Astrocyte (in vitro differentiated cells and primary cell): ENCODE data around the gene TANGO2. TPM values are rescaled to one million over a fixed set of nuclear protein-coding genes. Genes with fewer than 3 reads are reported as not detected.

Experiments
- DNase-seq: peaks from one replicate; pipeline ENCODE4 v3.0.0-alpha.2; 2010; ENCODE audit warnings: low read depth
- FAIRE-seq: peaks from 2 replicates; lab custom pipeline; 2011; peaks lifted over from hg19 to GRCh38; lab: Jason Lieb, UNC
- H2AFZ ChIP-seq: 2 replicates; pipeline ENCODE4 v1.6.0; 2012; ENCODE audit warnings: low read depth, low read length, inconsistent platforms
- H3K27ac ChIP-seq: 2 replicates; pipeline ENCODE4 v1.5.1; 2011; ENCODE audit warnings: low read depth, low read length, inconsistent platforms
- H3K27me3 ChIP-seq: 2 replicates; pipeline ENCODE4 v1.6.0; 2011; ENCODE audit warnings: low read length, inconsistent platforms; ENCODE audit not compliant: insufficient read depth
- H3K36me3 ChIP-seq: 2 replicates; pipeline ENCODE4 v1.5.1; 2011; ENCODE audit warnings: low read length, inconsistent platforms; ENCODE audit not compliant: insufficient read depth
- H3K4me1 ChIP-seq: 2 replicates; pipeline ENCODE4 v1.5.1; 2011; ENCODE audit warnings: low read length, inconsistent platforms; ENCODE audit not compliant: insufficient read depth
- H3K4me2 ChIP-seq: 2 replicates; pipeline ENCODE4 v1.6.0; 2012; ENCODE audit warnings: low read length, inconsistent platforms
- H3K4me3 ChIP-seq: 2 replicates; pipeline ENCODE4 v1.5.1; 2011; ENCODE audit warnings: low read depth, mild to moderate bottlenecking, low read length, inconsistent platforms; ENCODE audit not compliant: insufficient read depth
- H3K79me2 ChIP-seq: 2 replicates; pipeline ENCODE4 v1.6.0; 2012; ENCODE audit warnings: mild to moderate bottlenecking, low read length, inconsistent platforms; ENCODE audit not compliant: insufficient read depth
- H3K9ac ChIP-seq: 2 replicates; pipeline ENCODE4 v1.6.0; 2012; ENCODE audit warnings: mild to moderate bottlenecking, low read length, inconsistent platforms
- H3K9me3 ChIP-seq: 2 replicates; pipeline ENCODE4 v1.5.1; 2012; ENCODE audit warnings: low read depth, mild to moderate bottlenecking, low read length, inconsistent platforms; ENCODE audit not compliant: insufficient read depth
- H4K20me1 ChIP-seq: 2 replicates; pipeline ENCODE4 v1.6.0; 2012; ENCODE audit warnings: low read length, inconsistent platforms; ENCODE audit not compliant: insufficient read depth
- H3K27ac Mint-ChIP-seq: one replicate; pipeline ENCODE4 v1.8.0; 2021; ENCODE audit warnings: mild to moderate bottlenecking, mixed read lengths; ENCODE audit not compliant: unreplicated experiment
- H3K27me3 Mint-ChIP-seq: one replicate; pipeline ENCODE4 v1.8.0; 2021; ENCODE audit warnings: low read depth, mixed read lengths; ENCODE audit not compliant: unreplicated experiment
- H3K36me3 Mint-ChIP-seq: one replicate; pipeline ENCODE4 v1.8.0; 2021; ENCODE audit warnings: low read depth, mixed read lengths; ENCODE audit not compliant: unreplicated experiment
- H3K4me1 Mint-ChIP-seq: one replicate; pipeline ENCODE4 v1.8.0; 2021; ENCODE audit warnings: low read depth, mixed read lengths; ENCODE audit not compliant: unreplicated experiment
- H3K4me3 Mint-ChIP-seq: one replicate; pipeline ENCODE4 v1.8.0; 2021; ENCODE audit warnings: mild to moderate bottlenecking, moderate library complexity, mixed read lengths; ENCODE audit not compliant: unreplicated experiment
- H3K9me3 Mint-ChIP-seq: one replicate; pipeline ENCODE4 v1.8.0; 2021; ENCODE audit warnings: mild to moderate bottlenecking, mixed read lengths; ENCODE audit not compliant: unreplicated experiment
- CTCF ChIP-seq: IDR thresholded peaks from 2 replicates; pipeline ENCODE4 v1.5.1; 2011; ENCODE audit warnings: low read depth, mild to moderate bottlenecking, inconsistent platforms, low read length, moderate library complexity; ENCODE audit not compliant: insufficient read depth
- EZH2 ChIP-seq: IDR thresholded peaks from 2 replicates; pipeline ENCODE4 v1.6.1; 2012; ENCODE audit warnings: mild to moderate bottlenecking, low read length, inconsistent platforms; ENCODE audit not compliant: insufficient read depth
- total RNA-seq: library from RNA; stranded (reverse); gene quantifications from 2 replicates; pipeline ENCODE4 v1.2.1, GENCODE V29; 2021

Gene TANGO2
- total RNA-seq, 1 donor from 2014 or later: 28.0 TPM

- H3K27ac Mint-ChIP-seq: no peak overlapping the region
- no peaks in the 10 kb centered on the region for H3K36me3 ChIP-seq
These were observed 34.7 kb downstream of the TANGO2 start for GRCh38 chr22:20055654-20056053.

GRCh38 chr22:20056161-20056560 lies 35.3 kb downstream of the TANGO2 start:
- FAIRE-seq: no peak
- H3K36me3 Mint-ChIP-seq: peaks cover 26% of the 10 kb centered on the region
- Histone ChIP-seq H3K4me3 (no peak overlapping the region), H3K9me3 (no peaks in the 10 kb centered on the region), H3K4me2 (no peak overlapping the region), H3K4me1 (peaks cover 2% of the 10 kb centered on the region), H3K36me3 (no peaks in the 10 kb centered on the region), H3K79me2 (no peaks in the 10 kb centered on the region), H3K9ac (no peak overlapping the region), H3K27me3 (no peaks in the 10 kb centered on the region), H3K27ac (no peak overlapping the region), H4K20me1 (peaks cover 10% of the 10 kb centered on the region), H2AFZ (no peak overlapping the region)
- peaks cover 2% of the 10 kb centered on the region for H3K4me1 Mint-ChIP-seq
- no peaks in the 10 kb centered on the region for H3K9me3 Mint-ChIP-seq
- H3K27me3 Mint-ChIP-seq: no peaks in the 10 kb centered on the region
- H3K4me3 Mint-ChIP-seq: no peak overlapping the region
- TF ChIP-seq CTCF (no peak), EZH2 (no peak)
- no peak overlapping the region for H3K27ac Mint-ChIP-seq
- DNase-seq: no peak

More at GRCh38 chr22:20055654-20056053, 34.7 kb downstream of the TANGO2 start:
- H3K9me3 Mint-ChIP-seq: no peaks in the 10 kb centered on the region
- Histone ChIP-seq H3K4me1 (no peaks in the 10 kb centered on the region), H3K9ac (no peak overlapping the region), H4K20me1 (peaks cover 5% of the 10 kb centered on the region), H3K27ac (no peak overlapping the region), H3K9me3 (no peaks in the 10 kb centered on the region), H3K79me2 (no peaks in the 10 kb centered on the region), H3K27me3 (no peaks in the 10 kb centered on the region), H3K4me2 (no peak overlapping the region), H3K4me3 (no peak overlapping the region), H2AFZ (no peak overlapping the region)
- H3K36me3 Mint-ChIP-seq: peaks cover 26% of the 10 kb centered on the region
- H3K27me3 Mint-ChIP-seq: no peaks in the 10 kb centered on the region
- FAIRE-seq: no peak
- H3K4me1 Mint-ChIP-seq: peaks cover 2% of the 10 kb centered on the region
- no peak overlapping the region for H3K4me3 Mint-ChIP-seq
- DNase-seq: no peak
- TF ChIP-seq EZH2: no peak
- no peak for TF ChIP-seq CTCF

- H3K79me2 ChIP-seq: no peaks in the 10 kb centered on the region
- Mint-ChIP-seq H3K27me3 (no peaks in the 10 kb centered on the region), H3K9me3 (no peaks in the 10 kb centered on the region), H3K4me1 (peaks cover 2% of the 10 kb centered on the region), H3K27ac (no peak overlapping the region), H3K36me3 (peaks cover 26% of the 10 kb centered on the region), H3K4me3 (no peak overlapping the region)
- no peak overlapping the region for H3K27ac ChIP-seq
- H3K9ac ChIP-seq: no peak overlapping the region
- FAIRE-seq (no peak), DNase-seq (no peak)
- peaks cover 11% of the 10 kb centered on the region for H4K20me1 ChIP-seq
- no peaks in the 10 kb centered on the region for H3K36me3 ChIP-seq
- no peaks in the 10 kb centered on the region for H3K27me3 ChIP-seq
- H3K4me3 ChIP-seq: no peak overlapping the region
- peaks cover 5% of the 10 kb centered on the region for H3K4me1 ChIP-seq
- no peaks in the 10 kb centered on the region for H3K9me3 ChIP-seq
- no peak overlapping the region for H2AFZ ChIP-seq
- no peak overlapping the region for H3K4me2 ChIP-seq
- TF ChIP-seq EZH2: no peak
- TF ChIP-seq CTCF: no peak
These were observed 35.9 kb downstream of the TANGO2 start for GRCh38 chr22:20056696-20057386.
